ENCODE data around the gene ROR1.
"Not testable (repeated sequence)": the region's sequence is repeated elsewhere in the genome, so short reads cannot be mapped to it uniquely, and the experiment has no call there.

Gene ROR1

DNA sequence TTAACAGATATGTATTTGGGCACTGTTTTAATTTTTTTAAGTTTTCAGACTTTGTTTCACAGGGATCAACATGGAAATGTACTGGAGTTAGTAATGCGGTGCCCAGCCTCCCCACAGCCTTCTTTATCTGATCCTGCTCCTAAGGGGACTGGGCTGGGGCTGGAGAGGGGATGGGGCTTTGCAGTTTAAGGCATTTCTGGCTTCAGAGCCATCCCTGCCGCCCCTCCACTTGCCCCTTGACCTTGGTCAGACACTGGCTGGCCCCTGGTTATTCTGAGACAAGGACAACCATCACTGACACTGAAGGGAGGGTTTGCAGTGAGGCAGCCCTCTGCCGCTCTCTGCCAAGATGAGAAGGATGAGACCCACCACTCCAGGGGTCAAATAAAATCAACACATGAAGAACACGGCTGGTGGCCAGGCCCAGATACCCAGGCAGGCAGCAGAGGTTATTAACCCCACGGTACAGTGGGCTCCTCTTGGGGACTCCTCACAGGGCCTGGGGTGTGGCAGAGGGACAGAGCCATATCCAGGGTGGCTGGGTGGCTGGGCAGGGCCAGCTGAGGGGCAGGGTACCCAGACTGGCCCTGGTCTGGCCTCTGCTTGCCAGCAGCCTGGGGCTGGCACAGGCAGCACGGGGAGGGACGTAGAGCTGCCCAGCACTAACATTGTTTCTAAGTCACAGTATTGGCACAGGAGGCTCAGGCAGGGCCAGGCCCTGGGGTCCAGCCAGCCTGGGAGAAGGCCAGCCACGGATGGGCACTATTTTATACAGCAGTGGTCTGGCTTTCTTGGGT lies 422.5 kb downstream of the ROR1 start:
- peak in 1 of 2 donors; percentile 22 for DNase-seq

DNA sequence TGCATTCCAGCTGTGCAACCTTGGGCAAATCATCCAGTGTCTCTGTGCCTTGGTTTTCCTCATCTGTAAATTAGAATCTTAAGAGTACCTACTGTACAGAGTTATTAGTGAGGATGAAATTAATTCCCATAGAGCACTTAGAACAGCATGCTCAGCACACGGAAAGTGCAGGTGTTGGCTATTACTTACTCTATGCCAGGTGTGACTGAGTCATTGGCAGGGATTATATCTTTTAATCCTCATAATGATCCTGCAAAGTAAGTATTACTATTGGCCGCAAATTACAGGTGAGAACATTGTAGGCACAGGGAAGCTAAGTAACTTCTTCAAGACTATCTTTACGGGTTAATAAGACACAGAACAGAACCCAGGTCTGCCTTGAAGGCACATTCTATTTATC lies 423.3 kb downstream of the ROR1 start:
- no peak for DNase-seq

- DNase-seq = no peak
Measured at GRCh38 chr1:64199154-64199553, 425.3 kb downstream of the ROR1 start.

DNA sequence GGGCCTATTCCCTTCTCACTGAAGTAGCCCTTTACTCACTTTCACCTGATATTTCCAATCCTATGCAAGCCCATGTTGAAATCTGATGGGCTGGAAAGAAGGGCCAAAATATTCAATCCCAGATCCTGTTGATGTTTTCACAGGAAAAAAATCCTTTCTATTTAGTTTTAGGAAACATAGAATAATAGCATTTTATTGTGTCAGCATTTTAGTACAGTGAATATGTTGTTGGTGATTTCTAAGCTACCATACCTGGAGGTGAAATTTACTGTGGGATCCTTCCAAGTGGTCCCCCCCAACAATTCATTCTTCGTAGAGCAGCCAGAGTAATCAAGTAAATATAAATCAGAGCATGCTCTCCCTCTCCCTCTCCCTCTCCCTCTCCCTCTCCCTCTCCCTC lies 426.2 kb downstream of the ROR1 start:
- DNase-seq = no peak

DNA sequence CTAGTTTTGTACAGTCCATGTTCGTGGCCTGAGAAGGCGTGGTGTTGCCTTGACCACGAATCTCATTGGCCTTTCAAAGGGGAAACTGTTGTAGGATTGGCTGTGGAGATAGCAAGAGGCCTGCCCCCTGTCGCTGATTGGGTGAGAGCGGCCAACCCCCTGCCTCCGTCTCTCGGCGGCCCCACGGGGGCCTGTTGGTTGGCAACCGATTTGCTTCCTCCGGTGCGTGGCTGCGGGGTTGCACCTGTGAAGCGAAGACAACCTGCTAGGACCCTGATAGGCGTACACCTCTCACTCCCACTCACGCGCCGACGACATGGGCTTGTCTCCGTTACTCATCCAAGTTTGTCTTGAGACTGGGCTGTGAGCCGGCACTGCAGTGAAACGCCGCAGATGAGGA lies 429.6 kb downstream of the ROR1 start, which contains the start of gene UBE2U:
Gene UBE2U (plus strand): TSS at position 204 of the 400 bp plus-strand sequence. CDS start 428 bp downstream, outside the sequence.
- DNase-seq = no peak

GRCh38 chr1:64209221-64209620 lies 435.4 kb downstream of the ROR1 start:
- no peak for DNase-seq

- DNase-seq = no peak
Measured at GRCh38 chr1:64212031-64212430, 438.2 kb downstream of the ROR1 start.

- no peak for DNase-seq
Measured at GRCh38 chr1:64215576-64215975, 441.8 kb downstream of the ROR1 start.

DNA sequence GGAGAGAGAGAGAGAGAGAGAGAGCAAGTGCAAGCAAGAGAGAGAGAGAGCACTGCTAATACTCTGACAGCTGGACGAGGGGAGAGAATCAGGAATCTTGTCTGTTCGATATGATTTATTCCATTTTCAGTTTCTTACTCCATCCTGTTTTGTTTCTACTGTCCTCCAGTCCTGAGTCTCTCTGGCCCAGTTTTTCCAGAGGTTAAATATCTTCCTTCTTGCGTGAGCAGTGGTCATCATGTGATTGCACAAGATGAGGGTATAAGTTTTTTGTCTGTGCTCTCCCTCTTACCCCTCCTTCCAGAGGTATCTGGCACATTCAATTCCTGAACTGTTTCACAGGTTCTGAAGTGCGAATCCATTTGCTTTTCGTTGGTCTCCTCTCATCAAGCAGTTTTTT lies 446.4 kb downstream of the ROR1 start:
- DNase-seq = no peak

- no peak for DNase-seq
Measured at GRCh38 chr1:64223329-64224151, 449.7 kb downstream of the ROR1 start.

DNA sequence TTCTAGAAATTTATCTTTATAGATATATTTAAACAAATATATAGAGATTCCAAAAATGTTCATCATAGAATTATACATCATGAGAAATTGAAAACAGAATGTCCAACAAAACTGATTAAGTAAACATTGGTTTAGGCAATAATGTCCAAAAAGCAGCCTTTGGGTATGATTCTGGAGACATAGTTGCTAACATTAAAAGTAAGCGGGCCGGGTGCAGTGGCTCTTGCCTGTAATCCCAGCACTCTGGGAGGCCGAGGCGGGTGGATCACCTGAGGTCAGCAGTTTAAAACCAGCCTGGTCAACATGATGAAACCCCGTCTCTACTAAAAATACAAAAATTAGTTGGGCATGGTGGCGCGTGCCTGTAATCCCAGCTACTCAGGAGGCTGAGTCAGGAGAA lies 450.4 kb downstream of the ROR1 start:
- not testable (repeated sequence) for DNase-seq

- no peak for DNase-seq
Measured at GRCh38 chr1:64228167-64228957, 454.5 kb downstream of the ROR1 start.

GRCh38 chr1:64229307-64229706 lies 455.5 kb downstream of the ROR1 start:
- no peak for DNase-seq
